ENCODE data around the gene SWSAP1. TPM values are rescaled to one million over a fixed set of nuclear protein-coding genes. Genes with fewer than 3 reads are reported as not detected.
A peak's percentile ranks its signal among the peaks of the same experiment; 100 is the strongest.

The SWSAP1 gene
- total and polyA plus RNA-seq, 9 of the 15 experiments (the other 6 are each of a cell fraction or from before 2014, with no cell fraction given), result 0.18 to 2.8 (median 1.7) TPM

GRCh38 chr19:11355160-11356073 lies 19.0 kb upstream of the SWSAP1 start, which contains the start of gene PLPPR2 (continued):
- no peak for TF ChIP-seq TSHZ1 (CRISPR knock-in tag; IDR thresholded peaks at IDR 0.05)
- 0 out of 2 replicates have a peak, but pooled peaks have one; percentile 65 for TF ChIP-seq ZBTB26 (CRISPR knock-in tag; IDR thresholded peaks at IDR 0.05)
- peak; percentile 78 for TF ChIP-seq SMARCA5 (IDR thresholded peaks at IDR 0.05)
- TF ChIP-seq FUS (optimal IDR thresholded peaks at IDR 0.05; ENCODE audit: low read depth, low read length), result no peak
- TF ChIP-seq ZNF232 (CRISPR knock-in tag; IDR thresholded peaks at IDR 0.05), result no peak
- TF ChIP-seq, protein P1, sequence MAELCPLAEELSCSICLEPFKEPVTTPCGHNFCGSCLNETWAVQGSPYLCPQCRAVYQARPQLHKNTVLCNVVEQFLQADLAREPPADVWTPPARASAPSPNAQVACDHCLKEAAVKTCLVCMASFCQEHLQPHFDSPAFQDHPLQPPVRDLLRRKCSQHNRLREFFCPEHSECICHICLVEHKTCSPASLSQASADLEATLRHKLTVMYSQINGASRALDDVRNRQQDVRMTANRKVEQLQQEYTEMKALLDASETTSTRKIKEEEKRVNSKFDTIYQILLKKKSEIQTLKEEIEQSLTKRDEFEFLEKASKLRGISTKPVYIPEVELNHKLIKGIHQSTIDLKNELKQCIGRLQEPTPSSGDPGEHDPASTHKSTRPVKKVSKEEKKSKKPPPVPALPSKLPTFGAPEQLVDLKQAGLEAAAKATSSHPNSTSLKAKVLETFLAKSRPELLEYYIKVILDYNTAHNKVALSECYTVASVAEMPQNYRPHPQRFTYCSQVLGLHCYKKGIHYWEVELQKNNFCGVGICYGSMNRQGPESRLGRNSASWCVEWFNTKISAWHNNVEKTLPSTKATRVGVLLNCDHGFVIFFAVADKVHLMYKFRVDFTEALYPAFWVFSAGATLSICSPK (IDR thresholded peaks at IDR 0.05; ENCODE audit: borderline replicate concordance), result peak; percentile 80; the same call in 1 of the 2 replicates
- TF ChIP-seq SMARCA4 (IDR thresholded peaks at IDR 0.05), result 0 out of 2 replicates have a peak, but pooled peaks have one; percentile 52
- no peak for TF ChIP-seq SRSF1 (IDR thresholded peaks at IDR 0.05; ENCODE audit: low read depth, low read length)
- no peak for TF ChIP-seq ZFP30 (CRISPR knock-in tag; IDR thresholded peaks at IDR 0.05; ENCODE audit: borderline replicate concordance)
- TF ChIP-seq CHD1 (IDR thresholded peaks at IDR 0.05; ENCODE audit: low read length), result peak; percentile 59
- peak; percentile 49; the same call in 1 of the 2 replicates for TF ChIP-seq HDAC2 (IDR thresholded peaks at IDR 0.05)
- no peak for TF ChIP-seq HDAC8 (tag; IDR thresholded peaks at IDR 0.05)
- peak; percentile 78 for TF ChIP-seq KDM5B (IDR thresholded peaks at IDR 0.05; ENCODE audit: insufficient replicate concordance, low read depth, low read length)
- TF ChIP-seq PHF20 (IDR thresholded peaks at IDR 0.05; ENCODE audit: partially characterized antibody), result peak; percentile 70
- TF ChIP-seq NONO (IDR thresholded peaks at IDR 0.05; ENCODE audit: low read depth in 2 of 2, low read length in 1 of 2), result no peak
- TF ChIP-seq, protein P2, sequence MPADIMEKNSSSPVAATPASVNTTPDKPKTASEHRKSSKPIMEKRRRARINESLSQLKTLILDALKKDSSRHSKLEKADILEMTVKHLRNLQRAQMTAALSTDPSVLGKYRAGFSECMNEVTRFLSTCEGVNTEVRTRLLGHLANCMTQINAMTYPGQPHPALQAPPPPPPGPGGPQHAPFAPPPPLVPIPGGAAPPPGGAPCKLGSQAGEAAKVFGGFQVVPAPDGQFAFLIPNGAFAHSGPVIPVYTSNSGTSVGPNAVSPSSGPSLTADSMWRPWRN (IDR thresholded peaks at IDR 0.05; ENCODE audit: low read depth), result no peak
- no peak for TF ChIP-seq NCOA2 (IDR thresholded peaks at IDR 0.05; ENCODE audit: partially characterized antibody in 2 of 2)
- peak; percentile 18; the same call in 1 of the 2 replicates for TF ChIP-seq NFIC (IDR thresholded peaks at IDR 0.05)
- no peak for TF ChIP-seq ZNF431 (CRISPR knock-in tag; IDR thresholded peaks at IDR 0.05)
- TF ChIP-seq HDGF (IDR thresholded peaks at IDR 0.05), result peak; percentile 98
- TF ChIP-seq CBX3 (IDR thresholded peaks at IDR 0.05; ENCODE audit: borderline replicate concordance in 1 of 2, low read length in 2 of 2), result no peak
